CD4-positive, CD25-positive, alpha-beta regulatory T cell (primary cell): Measurements from ENCODE around the gene S100A9. TPM values are rescaled to one million over a fixed set of nuclear protein-coding genes. Genes with fewer than 3 reads are reported as not detected.

Source experiments
- ATAC-seq, 2 donors: fragments of 150-1000 bp; cut with Tn5 transposase; one replicate each; pipeline ENCODE4 v1.10.0; 2021; ENCODE audit warnings: low read depth in 2 of 2, moderate number of reproducible peaks in 2 of 2, moderate library complexity in 1 of 2
- DNase-seq, 3 donors: peaks; one replicate each; pipeline versions ENCODE4 v3.0.0 to v3.0.0-alpha.2; 2012 to 2022; ENCODE audit warnings: mixed read lengths in 1 of 3
- H3K27ac ChIP-seq: one replicate; pipeline ENCODE4 v1.7.0; 2013; ENCODE audit warnings: mild to moderate bottlenecking, low read length; ENCODE audit not compliant: insufficient read depth, poor library complexity, severe bottlenecking
- H3K27me3 ChIP-seq: one replicate; pipeline ENCODE4 v1.7.0; 2013; ENCODE audit warnings: low read length; ENCODE audit not compliant: control insufficient read depth, insufficient read depth
- H3K36me3 ChIP-seq: one replicate; pipeline ENCODE4 v1.7.0; 2013; ENCODE audit warnings: mild to moderate bottlenecking, low read length, moderate library complexity; ENCODE audit not compliant: control insufficient read depth, insufficient read depth
- H3K4me1 ChIP-seq: 2 replicates; pipeline ENCODE4 v1.7.0; 2013; ENCODE audit warnings: mild to moderate bottlenecking, low read length; ENCODE audit not compliant: insufficient read depth, control insufficient read depth, poor library complexity, severe bottlenecking
- H3K4me3 ChIP-seq: one replicate; pipeline ENCODE4 v1.7.0; 2013; ENCODE audit warnings: low read depth, mild to moderate bottlenecking, low read length, moderate library complexity
- H3K9me3 ChIP-seq, 2 experiments: 1 replicate in 1 of 2; 2 replicates in 1 of 2; pipeline ENCODE4 v1.7.0; 2013; ENCODE audit warnings: low read length in 2 of 2, mild to moderate bottlenecking in 1 of 2, moderate library complexity in 1 of 2; ENCODE audit not compliant: control insufficient read depth in 2 of 2
- H3K27ac Mint-ChIP-seq, 3 donors: one replicate each; pipeline ENCODE4 v1.8.0; 2020 to 2022; ENCODE audit warnings: mild to moderate bottlenecking in 3 of 3, mixed read lengths in 3 of 3, moderate library complexity in 2 of 3
- H3K27me3 Mint-ChIP-seq: one replicate; pipeline ENCODE4 v1.8.0; 2022; ENCODE audit warnings: mild to moderate bottlenecking, mixed read lengths
- H3K36me3 Mint-ChIP-seq: one replicate; pipeline ENCODE4 v1.8.0; 2020; ENCODE audit warnings: mixed read lengths
- H3K4me1 Mint-ChIP-seq, 4 donors: one replicate each; pipeline ENCODE4 v1.8.0; 2020 to 2022; ENCODE audit warnings: mixed read lengths in 4 of 4, mild to moderate bottlenecking in 1 of 4
- H3K4me3 Mint-ChIP-seq, 4 donors: one replicate each; pipeline ENCODE4 v1.8.0; 2020 to 2022; ENCODE audit warnings: mild to moderate bottlenecking in 4 of 4, mixed read lengths in 4 of 4, moderate library complexity in 3 of 4
- H3K9me3 Mint-ChIP-seq, 7 donors: one replicate each; pipeline ENCODE4 v1.8.0; 2020 to 2022; ENCODE audit warnings: mixed read lengths in 7 of 7, mild to moderate bottlenecking in 3 of 7, moderate library complexity in 2 of 7
- polyA plus RNA-seq, 4 donors: library from polyadenylated mRNA; unstranded; fragments of 300-500 nt; fragmentation: Illumina TruSeq; gene quantifications; one replicate each; pipeline ENCODE4 v1.2.3, GENCODE V29; 2021
- total RNA-seq: library from RNA; stranded (reverse); gene quantifications from one replicate; pipeline ENCODE4 v1.2.3, GENCODE V29; 2022

Gene S100A9
- total and polyA plus RNA-seq, 5 donors from 2014 or later = 0.96 to 37.6 (median 8.6) TPM; not detected in 1

DNA sequence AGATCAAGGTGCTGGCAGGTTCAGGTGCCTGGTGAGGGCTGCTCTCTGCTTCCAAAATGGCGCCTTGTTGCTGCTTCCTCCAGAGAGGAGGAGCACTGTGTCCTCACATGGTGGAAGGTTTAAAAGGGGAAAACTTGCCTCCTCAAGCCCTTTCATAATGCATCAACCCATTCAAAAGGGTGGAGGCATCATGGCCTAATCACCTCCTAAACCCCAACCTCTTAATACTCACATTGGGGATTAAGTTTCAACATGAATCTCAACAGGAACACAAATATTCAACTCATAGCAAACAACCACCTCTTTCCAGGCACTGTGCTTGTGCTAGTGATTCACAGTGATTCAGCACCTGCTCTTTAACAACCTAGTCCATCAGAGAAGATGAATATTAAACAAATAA lies 13.6 kb downstream of the S100A9 start:
- no peak overlapping the region for H3K4me3 Mint-ChIP-seq
- H3K9me3 ChIP-seq = no peaks in the 10 kb centered on the region
- peaks cover 10% of the 10 kb centered on the region for H3K27me3 ChIP-seq
- ATAC-seq (no peak), DNase-seq (no peak)
- no peak overlapping the region for H3K4me3 ChIP-seq
- no peaks in the 10 kb centered on the region for H3K36me3 Mint-ChIP-seq
- no peak overlapping the region for H3K27ac Mint-ChIP-seq
- no peaks in the 10 kb centered on the region for H3K4me1 ChIP-seq
- H3K27me3 Mint-ChIP-seq = peaks cover 19% of the 10 kb centered on the region
- H3K9me3 Mint-ChIP-seq = peaks cover 0 to 3% (median 0%) of the 10 kb centered on the region in 7 donors
- no peaks in the 10 kb centered on the region for H3K4me1 Mint-ChIP-seq
- no peak overlapping the region for H3K27ac ChIP-seq
- no peaks in the 10 kb centered on the region for H3K36me3 ChIP-seq

GRCh38 chr1:153372571-153372970 lies 14.9 kb downstream of the S100A9 start:
- H3K4me3 ChIP-seq = no peak overlapping the region
- DNase-seq (no peak), ATAC-seq (no peak)
- H3K36me3 ChIP-seq = no peaks in the 10 kb centered on the region
- no peaks in the 10 kb centered on the region for H3K9me3 ChIP-seq
- H3K4me1 Mint-ChIP-seq = no peaks in the 10 kb centered on the region
- H3K9me3 Mint-ChIP-seq = peaks cover 0 to 3% (median 0%) of the 10 kb centered on the region in 7 donors
- H3K27ac Mint-ChIP-seq = no peak overlapping the region
- peaks cover 13% of the 10 kb centered on the region for H3K27me3 ChIP-seq
- no peaks in the 10 kb centered on the region for H3K4me1 ChIP-seq
- peaks cover 26% of the 10 kb centered on the region for H3K27me3 Mint-ChIP-seq
- H3K4me3 Mint-ChIP-seq = no peak overlapping the region
- H3K27ac ChIP-seq = no peak overlapping the region
- no peaks in the 10 kb centered on the region for H3K36me3 Mint-ChIP-seq

DNA sequence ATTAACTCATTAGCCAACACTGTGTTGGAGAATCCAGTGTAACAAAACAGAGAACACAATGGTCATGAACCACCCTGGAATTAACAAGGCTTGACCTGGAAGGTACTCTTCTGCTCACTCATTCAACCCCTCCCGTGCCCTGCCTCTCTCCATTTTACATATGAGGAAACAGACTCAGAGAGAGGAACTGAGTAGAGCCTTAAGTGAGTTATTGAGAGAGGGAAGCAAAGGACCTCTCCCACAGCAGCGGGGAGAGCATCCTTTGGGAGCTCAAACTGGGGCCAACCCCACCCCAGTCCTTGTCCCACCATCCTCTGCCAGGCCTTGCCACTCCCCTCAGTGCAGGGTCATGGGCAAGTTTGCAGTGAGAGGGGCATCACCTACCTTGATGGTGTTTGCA lies 16.4 kb downstream of the S100A9 start:
- Histone ChIP-seq H3K36me3 (no peaks in the 10 kb centered on the region), H3K27ac (no peak overlapping the region), H3K9me3 (no peaks in the 10 kb centered on the region), H3K4me3 (no peak overlapping the region), H3K4me1 (no peaks in the 10 kb centered on the region), H3K27me3 (peaks cover 13% of the 10 kb centered on the region)
- ATAC-seq = no peak
- H3K9me3 Mint-ChIP-seq = peaks cover 0 to 6% (median 0%) of the 10 kb centered on the region in 7 donors
- no peaks in the 10 kb centered on the region for H3K36me3 Mint-ChIP-seq
- DNase-seq = no peak
- H3K4me1 Mint-ChIP-seq = no peaks in the 10 kb centered on the region
- H3K27me3 Mint-ChIP-seq = peaks cover 33% of the 10 kb centered on the region
- no peak overlapping the region for H3K27ac Mint-ChIP-seq
- no peak overlapping the region for H3K4me3 Mint-ChIP-seq

DNA sequence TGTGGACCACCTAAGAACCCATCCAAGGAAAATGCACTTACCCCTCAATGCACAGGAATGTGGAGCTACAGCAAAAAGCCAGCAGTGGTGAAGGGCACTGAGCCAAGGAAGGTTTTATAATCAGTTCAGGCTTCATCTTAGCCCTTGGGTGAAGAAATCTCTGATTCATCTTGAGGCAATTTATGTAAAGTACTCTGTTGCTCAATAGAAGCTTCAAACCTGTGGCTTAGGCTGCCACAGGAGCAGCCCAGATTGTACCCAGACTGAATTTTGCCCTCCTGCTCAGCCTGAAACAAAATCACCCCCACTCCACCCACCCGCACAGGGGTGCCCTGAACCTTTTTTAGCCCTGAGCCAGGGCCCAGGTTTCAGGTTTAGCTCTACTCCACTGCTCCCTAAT lies 17.9 kb downstream of the S100A9 start, which contains the start of gene S100A12:
S100A12 (minus strand) TSS at position 111 of the 400 bp plus-strand sequence. CDS start 1,029 bp downstream, outside the sequence.
- DNase-seq (no peak), ATAC-seq (no peak)
- Mint-ChIP-seq H3K36me3 (no peaks in the 10 kb centered on the region), H3K4me3 (no peak within 1 kb of the TSS), H3K27me3 (peaks cover 37% of the 10 kb centered on the region), H3K9me3 (peaks cover 0 to 6% (median 0%) of the 10 kb centered on the region in 7 donors), H3K27ac (no peak within 1 kb of the TSS), H3K4me1 (no peaks in the 10 kb centered on the region)
- Histone ChIP-seq H3K27ac (no peak within 1 kb of the TSS), H3K4me3 (no peak within 1 kb of the TSS), H3K4me1 (no peaks in the 10 kb centered on the region), H3K9me3 (no peaks in the 10 kb centered on the region), H3K36me3 (no peaks in the 10 kb centered on the region), H3K27me3 (peaks cover 10% of the 10 kb centered on the region)

GRCh38 chr1:153379591-153379990 lies 21.9 kb downstream of the S100A9 start:
- Mint-ChIP-seq H3K4me1 (no peaks in the 10 kb centered on the region), H3K27ac (no peak overlapping the region), H3K4me3 (no peak overlapping the region), H3K36me3 (no peaks in the 10 kb centered on the region), H3K9me3 (peaks cover 0 to 14% (median 6%) of the 10 kb centered on the region in 7 donors), H3K27me3 (peaks cover 50% of the 10 kb centered on the region)
- Histone ChIP-seq H3K27ac (no peak overlapping the region), H3K4me1 (no peaks in the 10 kb centered on the region), H3K9me3 (peaks cover 0 to 2% of the 10 kb centered on the region in 2 experiments), H3K36me3 (no peaks in the 10 kb centered on the region), H3K27me3 (peaks cover 7% of the 10 kb centered on the region), H3K4me3 (no peak overlapping the region)
- no peak for DNase-seq
- no peak for ATAC-seq

- no peak for ATAC-seq
- Histone ChIP-seq H3K4me3 (no peak overlapping the region), H3K4me1 (no peaks in the 10 kb centered on the region), H3K27me3 (peaks cover 7% of the 10 kb centered on the region), H3K9me3 (peaks cover 0 to 2% of the 10 kb centered on the region in 2 experiments), H3K27ac (no peak overlapping the region), H3K36me3 (no peaks in the 10 kb centered on the region)
- Mint-ChIP-seq H3K36me3 (no peaks in the 10 kb centered on the region), H3K27me3 (peaks cover 60% of the 10 kb centered on the region), H3K4me1 (no peaks in the 10 kb centered on the region), H3K27ac (no peak overlapping the region), H3K4me3 (no peak overlapping the region), H3K9me3 (peaks cover 0 to 14% (median 6%) of the 10 kb centered on the region in 7 donors)
- no peak for DNase-seq
Measured at GRCh38 chr1:153380711-153381110, 23.1 kb downstream of the S100A9 start.

GRCh38 chr1:153384958-153385580 lies 27.4 kb downstream of the S100A9 start:
- no peaks in the 10 kb centered on the region for H3K36me3 Mint-ChIP-seq
- peaks cover 0 to 14% (median 5%) of the 10 kb centered on the region in 7 donors for H3K9me3 Mint-ChIP-seq
- H3K9me3 ChIP-seq = peaks cover 0 to 2% of the 10 kb centered on the region in 2 experiments
- H3K4me1 Mint-ChIP-seq = peaks cover 0 to 1% (median 0%) of the 10 kb centered on the region in 4 donors
- no peak for ATAC-seq
- H3K4me3 ChIP-seq = no peak overlapping the region
- peaks cover 51% of the 10 kb centered on the region for H3K27me3 Mint-ChIP-seq
- no peaks in the 10 kb centered on the region for H3K4me1 ChIP-seq
- H3K27ac Mint-ChIP-seq = no peak overlapping the region
- H3K27me3 ChIP-seq = peaks cover 5% of the 10 kb centered on the region
- H3K4me3 Mint-ChIP-seq = no peak overlapping the region
- no peaks in the 10 kb centered on the region for H3K36me3 ChIP-seq
- H3K27ac ChIP-seq = no peak overlapping the region
- DNase-seq = no peak

GRCh38 chr1:153386500-153386901 lies 28.8 kb downstream of the S100A9 start:
- no peak for DNase-seq

More at GRCh38 chr1:153386500-153386901, 28.8 kb downstream of the S100A9 start:
- peaks cover 0 to 1% of the 10 kb centered on the region in 2 experiments for H3K9me3 ChIP-seq
- H3K4me1 Mint-ChIP-seq = peaks cover 0 to 1% (median 0%) of the 10 kb centered on the region in 4 donors
- H3K27me3 ChIP-seq = peaks cover 5% of the 10 kb centered on the region
- peaks cover 0 to 9% (median 3%) of the 10 kb centered on the region in 7 donors for H3K9me3 Mint-ChIP-seq
- no peak for ATAC-seq
- no peaks in the 10 kb centered on the region for H3K36me3 Mint-ChIP-seq
- H3K36me3 ChIP-seq = no peaks in the 10 kb centered on the region
- no peaks in the 10 kb centered on the region for H3K4me1 ChIP-seq
- H3K4me3 Mint-ChIP-seq = no peak overlapping the region
- H3K4me3 ChIP-seq = no peak overlapping the region
- no peak overlapping the region for H3K27ac ChIP-seq
- peaks cover 43% of the 10 kb centered on the region for H3K27me3 Mint-ChIP-seq
- H3K27ac Mint-ChIP-seq = no peak overlapping the region
